GM12891 (cell line): Measurements from ENCODE around the gene THEM4.

ENCODE experiments used
- POLR2A ChIP-seq: IDR thresholded peaks from 2 replicates; pipeline ENCODE4 v1.6.1; 2011; ENCODE audit warnings: low read depth, low read length, control low read depth
- POLR2AphosphoS5 ChIP-seq: IDR thresholded peaks from 2 replicates; pipeline ENCODE4 v1.6.1; 2011; ENCODE audit warnings: low read depth, low read length, control low read depth
- POU2F2 ChIP-seq: IDR thresholded peaks from 2 replicates; pipeline ENCODE4 v1.6.1; 2011; ENCODE audit warnings: low read depth, mild to moderate bottlenecking, control low read depth, low read length, moderate library complexity
- SPI1 ChIP-seq: IDR thresholded peaks from 2 replicates; pipeline ENCODE4 v1.6.1; 2011; ENCODE audit warnings: low read depth, low read length, control low read depth
- TAF1 ChIP-seq: IDR thresholded peaks from 2 replicates; pipeline ENCODE4 v1.6.1; 2011; ENCODE audit warnings: low read depth, low read length, control low read depth

GRCh38 chr1:151891512-151891911 is 17.8 kb downstream of the THEM4 start:
- TF ChIP-seq POLR2A (no peak), POU2F2 (no peak), POLR2AphosphoS5 (no peak), TAF1 (no peak), SPI1 (no peak)
